GM18909 (cell line): ENCODE data around the gene CRHR1.

ENCODE experiments used
- ATAC-seq: cut with Tn5 transposase; IDR thresholded peaks from one replicate; pipeline ENCODE4 v1.9.1; 2021; ENCODE audit warnings: mild to moderate bottlenecking; ENCODE audit not compliant: unreplicated experiment, poor library complexity

CRHR1 gene

GRCh38 chr17:45818699-45819098 is 34.6 kb downstream of the CRHR1 start:
- no peak for ATAC-seq

- no peak for ATAC-seq
Measured at GRCh38 chr17:45819632-45820031, 35.5 kb downstream of the CRHR1 start.

GRCh38 chr17:45820052-45820780 is 36.1 kb downstream of the CRHR1 start:
- ATAC-seq, result no peak

- no peak for ATAC-seq
Measured at GRCh38 chr17:45821147-45821546, 37.0 kb downstream of the CRHR1 start.

- no peak for ATAC-seq
Measured at GRCh38 chr17:45823598-45823997, 39.5 kb downstream of the CRHR1 start.

GRCh38 chr17:45824475-45824874 is 40.4 kb downstream of the CRHR1 start:
- no peak for ATAC-seq

GRCh38 chr17:45824901-45825492 is 40.9 kb downstream of the CRHR1 start:
- ATAC-seq, result no peak

- ATAC-seq, result no peak
Measured at GRCh38 chr17:45825792-45826191, 41.7 kb downstream of the CRHR1 start.

- no peak for ATAC-seq
Measured at GRCh38 chr17:45826919-45827588, 42.9 kb downstream of the CRHR1 start.

- no peak for ATAC-seq
Measured at GRCh38 chr17:45828171-45828570, 44.1 kb downstream of the CRHR1 start.

- ATAC-seq, result no peak
Measured at GRCh38 chr17:45828582-45829133, 44.5 kb downstream of the CRHR1 start.

GRCh38 chr17:45833920-45834319 is 49.8 kb downstream of the CRHR1 start:
- no peak for ATAC-seq

- ATAC-seq, result no peak
Measured at GRCh38 chr17:45834471-45835396, 50.6 kb downstream of the CRHR1 start.

GRCh38 chr17:45835481-45835880 is 51.4 kb downstream of the CRHR1 start:
- ATAC-seq, result no peak

GRCh38 chr17:45836047-45837044 is 52.2 kb downstream of the CRHR1 start:
- no peak for ATAC-seq

GRCh38 chr17:45837187-45837586 is 53.1 kb downstream of the CRHR1 start:
- ATAC-seq, result no peak

- ATAC-seq, result no peak
Measured at GRCh38 chr17:45837603-45838002, 53.5 kb downstream of the CRHR1 start.

GRCh38 chr17:45838751-45839295 is 54.7 kb downstream of the CRHR1 start:
- ATAC-seq, result no peak

- ATAC-seq, result no peak
Measured at GRCh38 chr17:45839442-45839841, 55.3 kb downstream of the CRHR1 start.
